Stimulated activated naive CD8-positive, alpha-beta T cell treated with anti-CD3 and anti-CD28 coated beads, Interleukin-15, Interleukin-2, amounts not matched to agents 100 ng/mL and 50 ng/mL, for 24 hours (primary cell): Measurements from ENCODE around the gene MED13L.

ENCODE experiments used
- H3K27ac Mint-ChIP-seq: one replicate; pipeline ENCODE4 v1.8.0; 2021; ENCODE audit warnings: mild to moderate bottlenecking, mixed read lengths
- H3K27me3 Mint-ChIP-seq: one replicate; pipeline ENCODE4 v1.8.0; 2021; ENCODE audit warnings: mixed read lengths
- H3K36me3 Mint-ChIP-seq: one replicate; pipeline ENCODE4 v1.8.0; 2021; ENCODE audit warnings: low read depth, mixed read lengths
- H3K4me1 Mint-ChIP-seq: one replicate; pipeline ENCODE4 v1.8.0; 2021; ENCODE audit warnings: low read depth, mixed read lengths
- H3K4me3 Mint-ChIP-seq: one replicate; pipeline ENCODE4 v1.8.0; 2021; ENCODE audit warnings: mild to moderate bottlenecking, mixed read lengths
- H3K9me3 Mint-ChIP-seq: one replicate; pipeline ENCODE4 v1.8.0; 2021; ENCODE audit warnings: mixed read lengths

Gene MED13L

GRCh38 chr12:116074686-116075085 is 202.8 kb downstream of the MED13L start:
- Mint-ChIP-seq H3K4me3 (no peak overlapping the region), H3K27ac (no peak overlapping the region), H3K36me3 (peaks cover 5% of the 10 kb centered on the region), H3K27me3 (no peaks in the 10 kb centered on the region), H3K4me1 (peaks cover 11% of the 10 kb centered on the region), H3K9me3 (no peaks in the 10 kb centered on the region)

- H3K27ac Mint-ChIP-seq = peak overlapping the region; percentile 50
- H3K36me3 Mint-ChIP-seq = peaks cover under 1% of the 10 kb centered on the region
Observed at GRCh38 chr12:116071555-116072230, 205.8 kb downstream of the MED13L start.

GRCh38 chr12:116070444-116070843 is 207.0 kb downstream of the MED13L start:
- Mint-ChIP-seq H3K27me3 (no peaks in the 10 kb centered on the region), H3K36me3 (no peaks in the 10 kb centered on the region), H3K4me1 (peaks cover 38% of the 10 kb centered on the region), H3K27ac (no peak overlapping the region), H3K4me3 (no peak overlapping the region), H3K9me3 (no peaks in the 10 kb centered on the region)

More at GRCh38 chr12:116071555-116072230, 205.8 kb downstream of the MED13L start:
- peaks cover 25% of the 10 kb centered on the region for H3K4me1 Mint-ChIP-seq
- no peaks in the 10 kb centered on the region for H3K9me3 Mint-ChIP-seq
- H3K4me3 Mint-ChIP-seq = no peak overlapping the region
- H3K27me3 Mint-ChIP-seq = no peaks in the 10 kb centered on the region

GRCh38 chr12:116069943-116070342 is 207.6 kb downstream of the MED13L start:
- Mint-ChIP-seq H3K36me3 (no peaks in the 10 kb centered on the region), H3K27ac (no peak overlapping the region), H3K27me3 (no peaks in the 10 kb centered on the region), H3K4me3 (no peak overlapping the region), H3K4me1 (peaks cover 40% of the 10 kb centered on the region), H3K9me3 (no peaks in the 10 kb centered on the region)

- no peaks in the 10 kb centered on the region for H3K9me3 Mint-ChIP-seq
- no peak overlapping the region for H3K4me3 Mint-ChIP-seq
- H3K27ac Mint-ChIP-seq = no peak overlapping the region
- peaks cover 42% of the 10 kb centered on the region for H3K4me1 Mint-ChIP-seq
- H3K36me3 Mint-ChIP-seq = no peaks in the 10 kb centered on the region
- H3K27me3 Mint-ChIP-seq = no peaks in the 10 kb centered on the region
Observed at GRCh38 chr12:116068853-116069252, 208.6 kb downstream of the MED13L start.

- Mint-ChIP-seq H3K9me3 (no peaks in the 10 kb centered on the region), H3K36me3 (no peaks in the 10 kb centered on the region), H3K27ac (no peak overlapping the region), H3K27me3 (no peaks in the 10 kb centered on the region), H3K4me3 (no peak overlapping the region), H3K4me1 (peaks cover 42% of the 10 kb centered on the region)
Observed at GRCh38 chr12:116068371-116068770, 209.1 kb downstream of the MED13L start.

GRCh38 chr12:116067892-116068291 is 209.6 kb downstream of the MED13L start:
- Mint-ChIP-seq H3K4me1 (peaks cover 43% of the 10 kb centered on the region), H3K4me3 (no peak overlapping the region), H3K9me3 (no peaks in the 10 kb centered on the region), H3K27me3 (no peaks in the 10 kb centered on the region), H3K27ac (no peak overlapping the region), H3K36me3 (no peaks in the 10 kb centered on the region)

- Mint-ChIP-seq H3K36me3 (no peaks in the 10 kb centered on the region), H3K27me3 (no peaks in the 10 kb centered on the region), H3K4me3 (no peak overlapping the region), H3K4me1 (peaks cover 55% of the 10 kb centered on the region), H3K27ac (no peak overlapping the region), H3K9me3 (no peaks in the 10 kb centered on the region)
Observed at GRCh38 chr12:116066381-116067230, 210.9 kb downstream of the MED13L start.

- Mint-ChIP-seq H3K9me3 (no peaks in the 10 kb centered on the region), H3K4me3 (no peak overlapping the region), H3K27ac (no peak overlapping the region), H3K36me3 (no peaks in the 10 kb centered on the region), H3K27me3 (no peaks in the 10 kb centered on the region), H3K4me1 (peaks cover 63% of the 10 kb centered on the region)
Observed at GRCh38 chr12:116065606-116066005, 211.9 kb downstream of the MED13L start.

GRCh38 chr12:116064493-116064892 is 213.0 kb downstream of the MED13L start:
- Mint-ChIP-seq H3K9me3 (no peaks in the 10 kb centered on the region), H3K4me1 (peaks cover 71% of the 10 kb centered on the region), H3K36me3 (no peaks in the 10 kb centered on the region), H3K27ac (no peak overlapping the region), H3K27me3 (no peaks in the 10 kb centered on the region), H3K4me3 (no peak overlapping the region)

- peak overlapping the region; percentile 40 for H3K27ac Mint-ChIP-seq
- no peaks in the 10 kb centered on the region for H3K36me3 Mint-ChIP-seq
- no peaks in the 10 kb centered on the region for H3K9me3 Mint-ChIP-seq
- H3K27me3 Mint-ChIP-seq = no peaks in the 10 kb centered on the region
- H3K4me1 Mint-ChIP-seq = peaks cover 77% of the 10 kb centered on the region
- H3K4me3 Mint-ChIP-seq = no peak overlapping the region
Observed at GRCh38 chr12:116062698-116063097, 214.8 kb downstream of the MED13L start.

- no peaks in the 10 kb centered on the region for H3K9me3 Mint-ChIP-seq
- no peaks in the 10 kb centered on the region for H3K27me3 Mint-ChIP-seq
- H3K36me3 Mint-ChIP-seq = no peaks in the 10 kb centered on the region
- peak overlapping the region; percentile 92 for H3K27ac Mint-ChIP-seq
- peak overlapping the region; percentile 79 for H3K4me3 Mint-ChIP-seq
- peaks cover 75% of the 10 kb centered on the region for H3K4me1 Mint-ChIP-seq
Observed at GRCh38 chr12:116060764-116061163, 216.7 kb downstream of the MED13L start.

GRCh38 chr12:116059904-116060303 is 217.6 kb downstream of the MED13L start:
- H3K27me3 Mint-ChIP-seq = no peaks in the 10 kb centered on the region
- peaks cover 74% of the 10 kb centered on the region for H3K4me1 Mint-ChIP-seq
- peak overlapping the region; percentile 49 for H3K4me3 Mint-ChIP-seq
- no peaks in the 10 kb centered on the region for H3K9me3 Mint-ChIP-seq
- H3K27ac Mint-ChIP-seq = peak overlapping the region; percentile 92
- H3K36me3 Mint-ChIP-seq = no peaks in the 10 kb centered on the region

- no peaks in the 10 kb centered on the region for H3K36me3 Mint-ChIP-seq
- H3K4me1 Mint-ChIP-seq = peaks cover 74% of the 10 kb centered on the region
- no peak overlapping the region for H3K27ac Mint-ChIP-seq
- H3K27me3 Mint-ChIP-seq = no peaks in the 10 kb centered on the region
- H3K9me3 Mint-ChIP-seq = no peaks in the 10 kb centered on the region
- H3K4me3 Mint-ChIP-seq = no peak overlapping the region
Observed at GRCh38 chr12:116058574-116058973, 218.9 kb downstream of the MED13L start.

- H3K4me1 Mint-ChIP-seq = peaks cover 77% of the 10 kb centered on the region
- H3K9me3 Mint-ChIP-seq = no peaks in the 10 kb centered on the region
- no peaks in the 10 kb centered on the region for H3K27me3 Mint-ChIP-seq
- H3K36me3 Mint-ChIP-seq = no peaks in the 10 kb centered on the region
- no peak overlapping the region for H3K27ac Mint-ChIP-seq
- no peak overlapping the region for H3K4me3 Mint-ChIP-seq
Observed at GRCh38 chr12:116057356-116057755, 220.1 kb downstream of the MED13L start.
